A549 treated with CpdA at 1 μM for 4 hours (cell line): Measurements from ENCODE around the gene TYW1. TPM values are rescaled to one million over a fixed set of nuclear protein-coding genes. Genes with fewer than 3 reads are reported as not detected.

Source experiments
- total RNA-seq: library from RNA; stranded (reverse); fragments of 200-300 nt; extraction: Qiagen RNA extraction; gene quantifications from 5 replicates; pipeline ENCODE4 v1.2.3, GENCODE V29; 2022; ENCODE audit warnings: low read depth

TYW1 gene, protein sequence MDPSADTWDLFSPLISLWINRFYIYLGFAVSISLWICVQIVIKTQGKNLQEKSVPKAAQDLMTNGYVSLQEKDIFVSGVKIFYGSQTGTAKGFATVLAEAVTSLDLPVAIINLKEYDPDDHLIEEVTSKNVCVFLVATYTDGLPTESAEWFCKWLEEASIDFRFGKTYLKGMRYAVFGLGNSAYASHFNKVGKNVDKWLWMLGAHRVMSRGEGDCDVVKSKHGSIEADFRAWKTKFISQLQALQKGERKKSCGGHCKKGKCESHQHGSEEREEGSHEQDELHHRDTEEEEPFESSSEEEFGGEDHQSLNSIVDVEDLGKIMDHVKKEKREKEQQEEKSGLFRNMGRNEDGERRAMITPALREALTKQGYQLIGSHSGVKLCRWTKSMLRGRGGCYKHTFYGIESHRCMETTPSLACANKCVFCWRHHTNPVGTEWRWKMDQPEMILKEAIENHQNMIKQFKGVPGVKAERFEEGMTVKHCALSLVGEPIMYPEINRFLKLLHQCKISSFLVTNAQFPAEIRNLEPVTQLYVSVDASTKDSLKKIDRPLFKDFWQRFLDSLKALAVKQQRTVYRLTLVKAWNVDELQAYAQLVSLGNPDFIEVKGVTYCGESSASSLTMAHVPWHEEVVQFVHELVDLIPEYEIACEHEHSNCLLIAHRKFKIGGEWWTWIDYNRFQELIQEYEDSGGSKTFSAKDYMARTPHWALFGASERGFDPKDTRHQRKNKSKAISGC
- total RNA-seq = 15.3 to 17.4 TPM (median 16.0 TPM) in 5 replicates

GRCh38 chr7:66996444-66997191 is at the start of gene TYW1:
TYW1 (plus strand) TSS chr7:66996833; CDS start chr7:66996979, 146 bp downstream.

DNA sequence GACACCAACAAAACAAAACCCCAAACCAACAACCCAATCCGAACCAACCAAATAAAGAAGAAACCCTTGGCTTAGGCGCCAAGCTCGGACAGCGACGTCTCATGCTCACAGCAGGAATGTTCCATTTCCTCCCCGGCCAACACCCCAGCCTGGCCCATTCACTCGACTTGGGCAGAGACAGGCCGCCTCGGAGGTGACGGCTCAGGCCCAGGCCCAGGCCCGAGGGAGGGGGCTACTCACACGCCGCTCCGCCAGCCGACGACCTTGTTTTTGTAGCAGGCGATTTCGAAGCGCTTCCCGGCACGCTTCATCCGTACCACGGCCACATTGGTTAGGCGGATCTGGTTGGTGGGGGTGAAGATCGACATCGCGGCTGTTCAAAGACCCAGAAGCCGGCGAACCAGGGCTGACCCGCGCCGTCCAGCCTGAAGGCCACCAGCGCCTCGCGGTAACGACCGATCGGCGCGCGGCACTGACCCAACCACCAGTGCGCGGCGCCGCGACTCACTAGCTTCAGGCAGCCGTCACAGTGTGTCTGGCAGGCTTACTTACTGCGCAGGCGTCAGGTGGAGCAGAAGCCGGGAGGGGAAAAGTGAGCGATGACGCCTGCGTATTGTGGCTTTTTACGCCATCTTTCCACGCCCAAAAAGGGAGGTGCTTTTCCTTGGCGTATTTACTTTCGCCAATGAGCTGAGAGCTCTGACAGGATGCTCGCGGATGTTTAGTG is 1.4 kb upstream of the TYW1 start, which contains the start of gene SBDS:
Gene SBDS (minus strand): TSS at position 537 of the 727 bp plus-strand sequence. CDS start 169 bp downstream, at position 368.

Other genes with a start within 250 kb of the TYW1 start
- gene TMEM248, start 75.6 kb upstream of the TYW1 start, total RNA-seq = 82.1 to 96.9 TPM (median 89.7 TPM) in 5 replicates
- 99.6 to 117 TPM (median 104 TPM) in 5 replicates for gene SBDS, start 1.2 kb upstream of the TYW1 start, total RNA-seq